Measurements from ENCODE around the gene INTS12.

INTS12 gene

GRCh38 chr4:105677709-105678108, 30.8 kb downstream of the INTS12 start:
- FAIRE-seq: no peak

DNA sequence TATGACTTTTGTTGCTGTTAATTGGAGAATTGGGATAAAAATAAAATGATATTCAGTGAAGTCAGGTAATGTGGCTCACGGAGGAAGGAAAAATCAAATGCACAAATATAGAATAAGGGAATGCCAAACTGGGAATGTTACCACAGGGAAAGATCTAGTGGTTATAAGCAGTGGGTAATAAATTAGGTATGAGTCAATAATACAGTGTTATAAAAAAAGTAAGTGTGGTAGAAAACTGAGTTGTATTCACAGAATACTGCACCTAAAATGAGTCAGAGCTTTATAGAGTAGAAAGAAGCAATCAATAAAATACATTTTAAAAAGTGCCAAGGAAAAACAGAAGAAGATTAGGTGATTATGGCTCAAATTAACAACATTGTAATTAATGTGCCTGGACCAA, 34.5 kb downstream of the INTS12 start:
- no peak for FAIRE-seq

GRCh38 chr4:105671301-105671700, 37.2 kb downstream of the INTS12 start:
- FAIRE-seq: no peak

- no peak for FAIRE-seq
These were observed 37.8 kb downstream of the INTS12 start for GRCh38 chr4:105670684-105671083.

- peak; percentile 13 for FAIRE-seq
These were observed 41.8 kb downstream of the INTS12 start for GRCh38 chr4:105666693-105667092.

DNA sequence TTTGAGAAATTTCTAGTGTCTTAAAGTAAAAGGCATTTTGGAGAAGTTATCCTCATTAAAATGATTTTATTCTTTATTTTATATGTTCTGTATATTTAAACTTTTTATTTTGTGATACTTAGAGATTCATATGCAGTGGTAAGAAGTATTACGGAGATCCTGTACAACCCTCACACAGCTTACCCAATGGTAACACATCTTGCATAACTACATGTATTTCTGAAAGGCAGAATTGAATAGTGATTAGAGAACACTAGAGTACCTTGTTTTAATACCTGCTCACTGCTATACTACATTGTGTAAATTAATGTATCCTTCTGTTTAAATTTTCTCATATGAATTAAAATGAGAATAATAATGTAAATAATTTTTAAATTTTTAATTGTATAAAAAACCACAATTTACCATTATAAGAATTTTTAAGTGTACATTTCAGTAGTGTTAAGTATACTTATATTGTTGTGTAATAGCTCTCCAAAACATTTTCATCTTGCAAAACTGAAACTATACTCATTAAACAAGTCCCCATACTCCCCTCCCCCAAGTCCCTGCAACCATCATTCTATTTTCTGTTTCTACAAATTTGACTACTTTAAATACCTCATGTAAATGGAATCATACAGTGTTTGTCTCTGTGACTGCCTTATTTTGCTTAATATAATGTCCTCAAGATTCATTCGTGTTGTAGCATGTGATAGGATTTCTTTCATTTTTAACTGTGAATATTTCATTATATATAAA, 45.4 kb downstream of the INTS12 start:
- FAIRE-seq: peak; percentile 30

DNA sequence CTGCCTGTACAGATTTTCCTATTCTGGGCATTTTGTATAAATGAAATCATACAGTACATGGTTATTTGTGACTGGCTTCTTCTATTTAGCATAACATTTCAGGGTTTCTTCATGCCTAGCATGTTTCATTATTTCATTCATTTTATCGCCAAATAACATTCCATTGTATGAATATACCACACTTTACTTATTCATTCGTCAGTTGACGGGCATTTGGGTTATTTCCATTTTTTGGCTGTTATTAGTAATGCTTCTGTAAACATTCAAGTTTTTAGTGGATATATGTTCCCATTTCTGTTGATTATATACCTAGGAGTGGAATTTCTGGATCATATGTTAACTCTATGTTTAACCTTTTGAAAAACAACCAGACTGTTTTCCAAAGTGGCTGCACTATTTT, 47.5 kb downstream of the INTS12 start:
- no peak for FAIRE-seq

DNA sequence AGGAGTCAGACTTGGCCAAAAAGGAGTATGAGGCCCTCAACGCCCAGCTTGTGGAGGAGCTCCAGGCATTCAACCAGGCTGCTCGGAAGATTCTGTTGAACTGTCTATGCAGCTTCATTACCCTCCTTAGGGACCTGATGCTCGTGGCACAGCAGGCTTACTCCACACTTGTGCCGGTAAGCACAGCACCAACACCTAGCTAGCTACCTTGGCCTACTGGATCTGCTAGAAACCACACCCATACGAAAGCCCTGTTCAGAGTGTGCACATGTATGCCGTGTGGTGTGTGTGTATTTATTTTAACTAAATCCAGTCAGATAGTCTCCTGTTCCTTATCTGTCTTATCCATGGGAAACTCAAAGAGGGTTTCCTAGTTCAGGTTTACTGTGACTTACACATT, 49.3 kb downstream of the INTS12 start:
- FAIRE-seq: no peak

DNA sequence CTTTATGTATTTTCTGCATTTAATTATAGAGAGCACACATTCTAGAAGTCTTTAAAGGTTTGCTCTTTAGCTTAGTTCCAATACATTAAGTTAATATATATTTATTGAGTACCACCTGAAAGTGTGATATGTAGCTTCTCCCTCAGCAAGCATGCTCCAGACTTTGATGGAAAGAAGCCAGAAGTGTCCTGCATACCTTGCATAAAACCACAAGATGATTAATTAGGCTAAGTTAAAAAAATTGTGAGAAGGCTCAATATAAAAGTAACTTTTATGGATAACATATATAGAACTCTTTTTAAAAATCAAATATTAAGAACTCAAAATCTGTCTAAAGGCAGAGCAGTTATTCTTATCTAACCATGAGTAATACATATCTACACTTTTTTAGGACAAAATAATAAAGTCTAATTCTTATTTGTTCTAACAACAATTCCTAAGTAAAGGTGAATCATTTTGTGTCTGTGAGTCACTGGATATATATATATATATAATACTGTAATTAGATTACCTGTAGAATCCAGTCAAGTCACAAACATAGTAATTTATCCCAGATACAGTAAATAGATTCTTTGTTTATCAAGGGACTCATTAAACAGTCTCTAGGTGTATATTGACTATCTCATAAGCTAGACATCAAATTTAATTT, 51.2 kb downstream of the INTS12 start:
- no peak for FAIRE-seq

- no peak for FAIRE-seq
These were observed 56.1 kb downstream of the INTS12 start for GRCh38 chr4:105652286-105652888.

- no peak for FAIRE-seq
These were observed 56.6 kb downstream of the INTS12 start for GRCh38 chr4:105651884-105652283.

DNA sequence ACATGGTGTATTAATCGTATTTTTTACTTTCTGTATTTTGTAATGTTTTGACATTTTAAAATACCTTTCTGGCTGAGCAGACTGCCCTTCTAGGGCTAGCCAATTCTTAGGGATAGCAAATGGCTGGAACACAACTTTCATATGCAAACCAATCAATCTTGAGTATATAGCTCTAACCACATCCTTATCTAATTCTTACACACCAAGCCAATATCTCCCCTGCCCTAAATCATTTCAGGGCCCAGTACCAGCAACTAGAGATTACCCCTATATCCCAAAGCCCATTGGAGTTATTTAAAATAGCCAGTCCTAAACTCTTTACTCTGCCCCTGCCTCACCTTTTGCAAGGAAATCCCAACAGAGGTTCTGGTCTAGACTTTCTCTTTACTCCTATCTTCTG, 58.3 kb downstream of the INTS12 start:
- FAIRE-seq: no peak

- FAIRE-seq: no peak
These were observed 63.0 kb downstream of the INTS12 start for GRCh38 chr4:105645440-105645839.

- no peak for FAIRE-seq
These were observed 64.2 kb downstream of the INTS12 start for GRCh38 chr4:105644257-105644656.

- no peak for FAIRE-seq
These were observed 66.6 kb downstream of the INTS12 start for GRCh38 chr4:105641845-105642244.

DNA sequence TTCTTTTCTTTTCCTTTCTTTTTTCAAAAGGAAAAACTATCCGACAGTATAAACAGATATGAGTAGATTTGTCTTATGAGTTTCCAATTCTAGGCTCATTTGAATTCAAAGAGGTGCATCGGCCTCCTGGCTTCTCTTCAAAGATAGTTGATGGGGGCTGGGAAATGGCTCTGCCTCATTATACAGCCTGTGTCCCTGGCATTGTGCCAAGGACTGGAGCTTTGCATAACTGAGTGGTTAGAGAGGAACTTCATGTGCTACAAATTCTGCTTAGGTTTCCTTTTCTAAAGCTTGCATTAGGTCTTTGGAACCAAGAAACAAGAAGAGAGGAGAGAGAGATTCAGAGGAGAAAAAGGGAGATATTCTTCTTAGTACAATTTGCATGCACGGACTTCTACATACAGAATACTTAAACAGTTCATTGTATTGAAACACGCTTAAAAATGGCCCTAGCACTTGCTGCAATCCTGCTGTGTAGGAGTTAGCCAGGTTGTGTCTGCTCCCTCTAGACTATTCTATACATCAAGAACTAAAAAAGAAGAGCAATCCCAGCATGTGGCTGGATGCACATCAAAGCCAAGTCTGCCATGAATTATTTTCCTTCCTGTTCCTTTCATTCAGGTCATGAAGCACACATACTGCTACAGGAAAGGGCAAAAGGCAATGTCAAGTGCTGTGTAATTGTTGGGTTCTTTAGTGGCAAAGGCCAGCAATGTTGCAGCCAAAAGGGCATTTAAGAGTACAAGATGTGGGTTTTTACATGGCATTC, 70.9 kb downstream of the INTS12 start:
- FAIRE-seq: no peak

- FAIRE-seq: no peak
These were observed 73.9 kb downstream of the INTS12 start for GRCh38 chr4:105634402-105635080.

- FAIRE-seq: no peak
These were observed 75.2 kb downstream of the INTS12 start for GRCh38 chr4:105633241-105633640.
